ENCODE results near the gene FSHR.

- TF ChIP-seq POLR2A (IDR thresholded peaks at IDR 0.05) = no peak
- TF ChIP-seq CTCF (IDR thresholded peaks at IDR 0.05 in 4 of 5, conservative IDR thresholded peaks at IDR 0.05 in 1 of 5) = no peak
Observed at GRCh38 chr2:49192036-49192435, 37.7 kb upstream of the FSHR start.

Measured in gastrocnemius medialis (tissue), 4 donors.